ENCODE results near the gene FRAT1.

- no peak for TF ChIP-seq CTCF (IDR thresholded peaks at IDR 0.05; ENCODE audit: extremely low read depth in 1 of 2, insufficient read depth in 1 of 2, low read depth in 1 of 2, low read length in 2 of 2)
- no peak for TF ChIP-seq POLR2A (IDR thresholded peaks at IDR 0.05; ENCODE audit: low read depth, low read length)
Measured at GRCh38 chr10:97321804-97322190, 2.7 kb downstream of the FRAT1 start.

Data from endothelial cell of umbilical vein (primary cell).